Esophagus muscularis mucosa (tissue), 4 donors: Measurements from ENCODE around the gene CDH5.

ENCODE experiments used
- EP300 ChIP-seq: sonication (generic); formaldehyde crosslinking; IDR thresholded peaks from one replicate; pipeline ENCODE4 v1.6.1; 2017; ENCODE audit warnings: antibody characterized with exemption
- POLR2A ChIP-seq: fragments of 450-650 bp; IDR thresholded peaks from one replicate; pipeline ENCODE4 v1.6.1; 2017; ENCODE audit warnings: antibody characterized with exemption, moderate library complexity, mild to moderate bottlenecking, low read depth
- POLR2AphosphoS5 ChIP-seq, 2 donors: sonication (generic); formaldehyde crosslinking; IDR thresholded peaks; one replicate each; pipeline ENCODE4 v1.6.1; 2017; ENCODE audit warnings: antibody characterized with exemption in 2 of 2
- TF ChIP-seq, protein P1 (sequence below), 3 experiments: fragments of 200-600 bp in 2 of 3; fragments of 450-650 bp in 1 of 3; sonication (generic) in 2 of 3; IDR thresholded peaks; one replicate each; pipeline ENCODE4 v1.5.1; 2017 to 2019; ENCODE audit warnings: antibody characterized with exemption in 3 of 3, mild to moderate bottlenecking in 2 of 3, moderate library complexity in 1 of 3

GRCh38 chr16:66399930-66400329 is 33.4 kb downstream of the CDH5 start:
- TF ChIP-seq, protein P1, sequence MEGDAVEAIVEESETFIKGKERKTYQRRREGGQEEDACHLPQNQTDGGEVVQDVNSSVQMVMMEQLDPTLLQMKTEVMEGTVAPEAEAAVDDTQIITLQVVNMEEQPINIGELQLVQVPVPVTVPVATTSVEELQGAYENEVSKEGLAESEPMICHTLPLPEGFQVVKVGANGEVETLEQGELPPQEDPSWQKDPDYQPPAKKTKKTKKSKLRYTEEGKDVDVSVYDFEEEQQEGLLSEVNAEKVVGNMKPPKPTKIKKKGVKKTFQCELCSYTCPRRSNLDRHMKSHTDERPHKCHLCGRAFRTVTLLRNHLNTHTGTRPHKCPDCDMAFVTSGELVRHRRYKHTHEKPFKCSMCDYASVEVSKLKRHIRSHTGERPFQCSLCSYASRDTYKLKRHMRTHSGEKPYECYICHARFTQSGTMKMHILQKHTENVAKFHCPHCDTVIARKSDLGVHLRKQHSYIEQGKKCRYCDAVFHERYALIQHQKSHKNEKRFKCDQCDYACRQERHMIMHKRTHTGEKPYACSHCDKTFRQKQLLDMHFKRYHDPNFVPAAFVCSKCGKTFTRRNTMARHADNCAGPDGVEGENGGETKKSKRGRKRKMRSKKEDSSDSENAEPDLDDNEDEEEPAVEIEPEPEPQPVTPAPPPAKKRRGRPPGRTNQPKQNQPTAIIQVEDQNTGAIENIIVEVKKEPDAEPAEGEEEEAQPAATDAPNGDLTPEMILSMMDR (IDR thresholded peaks at IDR 0.05) = no peak
- no peak for TF ChIP-seq POLR2A
- no peak for TF ChIP-seq POLR2AphosphoS5 (IDR thresholded peaks at IDR 0.05)
- TF ChIP-seq EP300 = no peak
